HG03196 (cell line): ENCODE results near the gene NAA15.
A peak's percentile ranks its signal among the peaks of the same experiment; 100 is the strongest.
"Not testable (repeated sequence)": the region's sequence is repeated elsewhere in the genome, so short reads cannot be mapped to it uniquely, and the experiment has no call there.

Experiments used
- ATAC-seq: cut with Tn5 transposase; IDR thresholded peaks from one replicate; pipeline ENCODE4 v1.9.1; 2021; ENCODE audit not compliant: unreplicated experiment

The NAA15 gene

GRCh38 chr4:139301113-139301820 lies at the start of gene NAA15:
Gene NAA15 (plus strand): TSS chr4:139301505. CDS start chr4:139301778, 273 bp downstream.
- ATAC-seq, result peak; percentile 87

- no peak for ATAC-seq
These were observed 48.3 kb upstream of the NAA15 start for GRCh38 chr4:139253046-139253445.

- no peak for ATAC-seq
These were observed 47.6 kb upstream of the NAA15 start for GRCh38 chr4:139253713-139254112.

- not testable (repeated sequence) for ATAC-seq
These were observed 45.7 kb upstream of the NAA15 start for GRCh38 chr4:139255581-139255980.

GRCh38 chr4:139256349-139256748 lies 45.0 kb upstream of the NAA15 start:
- ATAC-seq, result no peak

GRCh38 chr4:139265654-139266053 lies 35.7 kb upstream of the NAA15 start:
- no peak for ATAC-seq

- ATAC-seq, result no peak
These were observed 35.1 kb upstream of the NAA15 start for GRCh38 chr4:139266208-139266582.

- ATAC-seq, result peak; percentile 98
These were observed 34.6 kb upstream of the NAA15 start for GRCh38 chr4:139266583-139267257.

GRCh38 chr4:139267301-139267700 lies 34.0 kb upstream of the NAA15 start:
- ATAC-seq, result no peak

GRCh38 chr4:139273835-139274234 lies 27.5 kb upstream of the NAA15 start:
- ATAC-seq, result no peak

- no peak for ATAC-seq
These were observed 26.5 kb upstream of the NAA15 start for GRCh38 chr4:139274790-139275189.

- no peak for ATAC-seq
These were observed 26.0 kb upstream of the NAA15 start for GRCh38 chr4:139275281-139275735.

- no peak for ATAC-seq
These were observed 22.8 kb upstream of the NAA15 start for GRCh38 chr4:139278485-139278884.

GRCh38 chr4:139278912-139279759 lies 22.2 kb upstream of the NAA15 start:
- ATAC-seq, result no peak

GRCh38 chr4:139279760-139280620 lies 21.3 kb upstream of the NAA15 start, which contains the start of gene MGARP:
Gene MGARP (minus strand): TSS chr4:139280225. CDS start chr4:139280158, 67 bp downstream.
- no peak for ATAC-seq

- ATAC-seq, result no peak
These were observed 19.1 kb upstream of the NAA15 start for GRCh38 chr4:139282065-139282720.

- ATAC-seq, result no peak
These were observed 18.6 kb upstream of the NAA15 start for GRCh38 chr4:139282721-139283075.

GRCh38 chr4:139286186-139286698 lies 15.1 kb upstream of the NAA15 start:
- ATAC-seq, result no peak

GRCh38 chr4:139295206-139295941 lies 5.9 kb upstream of the NAA15 start:
- ATAC-seq, result peak; percentile 90
